ENCODE measurements around the gene NDST4.

Gene NDST4

GRCh38 chr4:114921790-114922591, 191.4 kb downstream of the NDST4 start:
- no peaks in the 10 kb centered on the region for H3K9me3 ChIP-seq (ENCODE audit: insufficient read depth, low read length)
- peaks cover 8% of the 10 kb centered on the region; the same call in 1 of the 2 replicates for H3K4me1 ChIP-seq (ENCODE audit: low read length)
- no peak overlapping the region for H3K4me2 ChIP-seq (ENCODE audit: low read length)
- no peaks in the 10 kb centered on the region for H3K79me2 ChIP-seq (ENCODE audit: low read length)
- H4K20me1 ChIP-seq (ENCODE audit: insufficient read depth, low read length) = no peaks in the 10 kb centered on the region
- no peak for TF ChIP-seq EZH2phosphoT487 (IDR thresholded peaks at IDR 0.05; ENCODE audit: low read depth)
- no peak for TF ChIP-seq CTCF (IDR thresholded peaks at IDR 0.05; ENCODE audit: low read depth, low read length)
- H2AFZ ChIP-seq (ENCODE audit: low read depth, low read length) = no peak overlapping the region
- H3K9ac ChIP-seq (ENCODE audit: low read length) = no peak overlapping the region
- no peaks in the 10 kb centered on the region for H3K36me3 ChIP-seq (replicated peaks; ENCODE audit: low read depth, low read length)
- no peaks in the 10 kb centered on the region for H3K27me3 ChIP-seq (ENCODE audit: low read depth, low read length)
- no peak overlapping the region for H3K27ac ChIP-seq (ENCODE audit: low read length)
- H3K4me3 ChIP-seq (ENCODE audit: low read length) = no peak overlapping the region

GRCh38 chr4:114921191-114921590, 192.2 kb downstream of the NDST4 start:
- Histone ChIP-seq H3K27me3 (ENCODE audit: low read depth, low read length) (no peaks in the 10 kb centered on the region), H3K27ac (ENCODE audit: low read length) (no peak overlapping the region), H3K79me2 (ENCODE audit: low read length) (no peaks in the 10 kb centered on the region), H3K4me3 (ENCODE audit: low read length) (no peak overlapping the region), H4K20me1 (ENCODE audit: insufficient read depth, low read length) (no peaks in the 10 kb centered on the region), H3K36me3 (replicated peaks; ENCODE audit: low read depth, low read length) (no peaks in the 10 kb centered on the region), H3K9ac (ENCODE audit: low read length) (no peak overlapping the region), H3K4me1 (ENCODE audit: low read length) (peaks cover 8% of the 10 kb centered on the region; the same call in 1 of the 2 replicates), H3K9me3 (ENCODE audit: insufficient read depth, low read length) (no peaks in the 10 kb centered on the region), H3K4me2 (ENCODE audit: low read length) (no peak overlapping the region), H2AFZ (ENCODE audit: low read depth, low read length) (no peak overlapping the region)
- no peak for TF ChIP-seq CTCF (IDR thresholded peaks at IDR 0.05; ENCODE audit: low read depth, low read length)
- no peak for TF ChIP-seq EZH2phosphoT487 (IDR thresholded peaks at IDR 0.05; ENCODE audit: low read depth)

GRCh38 chr4:114911111-114911510, 202.3 kb downstream of the NDST4 start:
- Histone ChIP-seq H4K20me1 (ENCODE audit: insufficient read depth, low read length) (no peaks in the 10 kb centered on the region), H3K36me3 (replicated peaks; ENCODE audit: low read depth, low read length) (no peaks in the 10 kb centered on the region), H3K4me3 (ENCODE audit: low read length) (no peak overlapping the region), H3K4me2 (ENCODE audit: low read length) (no peak overlapping the region), H3K9ac (ENCODE audit: low read length) (no peak overlapping the region), H3K27ac (ENCODE audit: low read length) (no peak overlapping the region), H3K4me1 (ENCODE audit: low read length) (no peaks in the 10 kb centered on the region), H2AFZ (ENCODE audit: low read depth, low read length) (no peak overlapping the region), H3K27me3 (ENCODE audit: low read depth, low read length) (no peaks in the 10 kb centered on the region), H3K9me3 (ENCODE audit: insufficient read depth, low read length) (no peaks in the 10 kb centered on the region), H3K79me2 (ENCODE audit: low read length) (no peaks in the 10 kb centered on the region)
- no peak for TF ChIP-seq EZH2phosphoT487 (IDR thresholded peaks at IDR 0.05; ENCODE audit: low read depth)
- TF ChIP-seq CTCF (IDR thresholded peaks at IDR 0.05; ENCODE audit: low read depth, low read length) = no peak

GRCh38 chr4:114907568-114907967, 205.9 kb downstream of the NDST4 start:
- Histone ChIP-seq H3K36me3 (replicated peaks; ENCODE audit: low read depth, low read length) (no peaks in the 10 kb centered on the region), H3K4me2 (ENCODE audit: low read length) (no peak overlapping the region), H3K9me3 (ENCODE audit: insufficient read depth, low read length) (no peaks in the 10 kb centered on the region), H3K79me2 (ENCODE audit: low read length) (no peaks in the 10 kb centered on the region), H3K9ac (ENCODE audit: low read length) (no peak overlapping the region), H3K4me3 (ENCODE audit: low read length) (no peak overlapping the region), H2AFZ (ENCODE audit: low read depth, low read length) (no peak overlapping the region), H4K20me1 (ENCODE audit: insufficient read depth, low read length) (no peaks in the 10 kb centered on the region), H3K27ac (ENCODE audit: low read length) (no peak overlapping the region), H3K27me3 (ENCODE audit: low read depth, low read length) (no peaks in the 10 kb centered on the region), H3K4me1 (ENCODE audit: low read length) (peaks cover 6% of the 10 kb centered on the region; the same call in 1 of the 2 replicates)
- no peak for TF ChIP-seq CTCF (IDR thresholded peaks at IDR 0.05; ENCODE audit: low read depth, low read length)
- TF ChIP-seq EZH2phosphoT487 (IDR thresholded peaks at IDR 0.05; ENCODE audit: low read depth) = no peak
